Gastrocnemius medialis (tissue), 4 donors: ENCODE measurements around the gene RSPO3.
"Not testable (repeated sequence)": the region's sequence is repeated elsewhere in the genome, so short reads cannot be mapped to it uniquely, and the experiment has no call there.

Experiments used
- CTCF ChIP-seq, 5 experiments: fragments of 450-650 bp in 3 of 5; fragments of 200-600 bp in 2 of 5; sonication (generic) in 2 of 5; IDR thresholded peaks in 4 of 5; conservative IDR thresholded peaks in 1 of 5; 1 replicate in 4 of 5; 2 replicates in 1 of 5; pipeline ENCODE4 v1.5.1; 2016 to 2019; ENCODE audit warnings: antibody characterized with exemption in 5 of 5, mild to moderate bottlenecking in 3 of 5, moderate library complexity in 3 of 5
- POLR2A ChIP-seq, 2 donors: fragments of 450-650 bp; IDR thresholded peaks; one replicate each; pipeline ENCODE4 v1.6.1; 2017; ENCODE audit warnings: antibody characterized with exemption in 2 of 2, mild to moderate bottlenecking in 2 of 2, moderate library complexity in 2 of 2

- TF ChIP-seq POLR2A (IDR thresholded peaks at IDR 0.05); CTCF (IDR thresholded peaks at IDR 0.05 in 4 of 5, conservative IDR thresholded peaks at IDR 0.05 in 1 of 5): not testable (repeated sequence)
Measured at GRCh38 chr6:127214531-127214930, 96.1 kb downstream of the RSPO3 start.
